Measurements from ENCODE around the gene MAGI3.
"Not testable (repeated sequence)": the region's sequence is repeated elsewhere in the genome, so short reads cannot be mapped to it uniquely, and the experiment has no call there.

The MAGI3 gene

DNA sequence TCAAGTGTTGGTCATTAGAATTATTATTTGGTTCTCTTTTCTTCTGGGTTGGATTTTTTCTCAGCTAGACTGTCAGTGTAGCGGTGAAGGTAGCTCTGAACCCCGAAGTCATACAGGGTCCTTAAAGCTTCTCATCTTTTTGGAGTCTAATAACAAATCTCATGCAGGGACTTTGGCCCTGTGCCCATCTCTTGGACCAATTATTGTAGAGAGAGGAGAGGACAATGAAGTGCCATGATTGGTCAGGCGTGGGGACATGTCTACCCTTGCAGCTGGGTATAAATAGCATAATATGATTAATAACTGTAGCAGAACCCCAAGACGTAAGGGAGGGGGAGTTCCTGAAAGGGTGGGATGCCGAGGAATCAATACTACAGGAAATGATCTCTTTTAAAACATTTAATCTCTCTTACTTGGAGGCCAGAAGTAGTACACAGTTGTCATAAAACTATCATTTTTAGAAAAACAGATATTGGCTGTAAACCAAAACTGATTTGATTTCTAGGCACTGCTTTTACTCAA lies 8.8 kb downstream of the MAGI3 start:
- no peak for DNase-seq

DNA sequence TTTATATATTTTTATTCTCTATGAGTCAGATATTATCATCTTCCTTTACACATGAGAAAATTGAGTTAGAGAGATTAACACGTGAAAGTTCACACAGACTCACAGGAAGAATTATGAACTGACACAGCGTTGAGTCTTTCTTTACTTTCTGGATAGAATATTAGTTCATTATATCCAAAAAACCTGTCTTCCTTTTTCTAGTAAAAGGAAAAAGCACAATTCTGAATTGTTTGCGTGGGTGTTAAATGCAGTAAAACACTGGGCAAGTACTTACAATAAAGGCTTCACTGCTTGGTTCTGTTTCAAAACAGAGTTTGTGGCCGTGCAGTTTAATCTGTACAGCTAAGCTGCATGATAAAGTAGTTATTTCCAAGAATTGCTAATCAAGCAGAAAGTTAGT lies 10.8 kb downstream of the MAGI3 start:
- DNase-seq: no peak

DNA sequence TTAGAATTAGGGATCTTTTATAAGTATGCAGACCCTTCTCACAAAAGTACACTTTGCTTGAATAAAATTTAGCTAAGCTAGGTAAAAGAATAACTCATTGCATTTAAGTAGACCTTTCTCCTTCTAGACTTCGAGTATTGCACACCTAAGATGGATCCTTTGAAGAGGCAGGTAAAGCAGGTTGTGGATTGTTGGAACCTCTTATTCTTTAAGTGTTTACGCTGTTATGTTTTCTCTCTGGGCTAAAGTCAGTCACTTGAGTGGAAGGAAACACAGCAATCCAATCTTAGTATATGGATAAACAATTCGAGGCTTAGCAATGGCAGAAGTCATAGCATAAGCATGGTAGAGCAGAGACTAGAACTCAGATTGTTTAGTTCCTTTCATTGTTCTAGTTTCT lies 11.4 kb downstream of the MAGI3 start:
- no peak for DNase-seq

DNA sequence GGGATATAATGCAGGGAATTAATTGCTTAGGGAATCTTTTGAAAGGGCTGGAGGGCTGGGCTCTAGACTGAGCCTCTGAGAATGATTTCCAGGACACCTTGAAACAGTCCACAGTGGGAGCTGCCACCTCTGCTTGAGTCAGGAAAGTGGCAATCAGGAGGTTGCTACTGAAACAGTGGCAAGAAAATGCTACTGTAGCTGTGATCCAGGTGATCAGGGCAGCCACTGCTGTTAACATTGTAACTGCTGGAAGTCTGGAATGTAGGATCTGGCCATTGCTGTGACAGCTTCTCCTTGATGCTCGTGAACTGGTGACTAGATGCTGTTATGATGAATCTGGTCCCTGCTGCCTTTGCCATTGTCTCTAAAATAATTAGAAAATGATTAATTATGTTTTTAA lies 12.8 kb downstream of the MAGI3 start:
- no peak for DNase-seq

DNA sequence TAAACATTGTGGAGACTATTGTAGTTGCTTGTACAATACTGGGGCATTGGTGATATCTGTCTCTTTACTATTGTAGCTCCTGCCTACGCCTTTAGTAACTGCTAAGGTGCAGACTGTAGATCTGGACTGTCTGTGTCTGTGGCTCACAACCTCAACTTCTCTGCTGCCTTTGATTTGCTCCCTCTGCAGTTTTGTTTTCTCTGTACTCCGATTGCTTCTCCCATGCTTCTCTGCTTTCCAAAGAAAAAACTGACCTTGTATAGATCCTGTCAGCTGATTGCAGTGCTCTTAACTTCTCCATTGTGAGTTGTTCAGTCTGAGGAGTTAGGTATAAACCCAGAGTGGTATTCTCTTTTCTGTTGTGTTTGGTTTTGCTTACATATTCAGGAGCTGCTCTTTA lies 15.3 kb downstream of the MAGI3 start:
- no peak for DNase-seq

DNA sequence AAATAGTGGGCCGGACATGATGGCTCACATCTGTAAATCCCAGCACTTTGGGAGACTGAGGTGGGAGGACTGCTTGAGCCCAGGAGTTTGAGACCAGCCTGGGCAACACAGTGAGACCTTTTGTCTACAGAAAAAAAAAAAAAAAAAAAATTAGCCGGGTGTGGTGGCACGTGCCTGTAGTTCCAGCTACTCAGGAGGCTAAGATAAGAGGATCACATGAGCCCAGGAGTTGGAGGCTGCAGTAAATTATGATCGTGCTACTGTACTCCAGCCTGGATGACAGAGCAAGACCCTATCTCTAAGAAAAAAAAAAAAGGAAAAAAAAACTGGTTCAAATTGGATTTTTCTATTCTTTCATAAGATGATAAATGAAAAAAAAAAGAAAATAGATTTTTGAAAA lies 15.8 kb downstream of the MAGI3 start:
- DNase-seq: not testable (repeated sequence)

DNA sequence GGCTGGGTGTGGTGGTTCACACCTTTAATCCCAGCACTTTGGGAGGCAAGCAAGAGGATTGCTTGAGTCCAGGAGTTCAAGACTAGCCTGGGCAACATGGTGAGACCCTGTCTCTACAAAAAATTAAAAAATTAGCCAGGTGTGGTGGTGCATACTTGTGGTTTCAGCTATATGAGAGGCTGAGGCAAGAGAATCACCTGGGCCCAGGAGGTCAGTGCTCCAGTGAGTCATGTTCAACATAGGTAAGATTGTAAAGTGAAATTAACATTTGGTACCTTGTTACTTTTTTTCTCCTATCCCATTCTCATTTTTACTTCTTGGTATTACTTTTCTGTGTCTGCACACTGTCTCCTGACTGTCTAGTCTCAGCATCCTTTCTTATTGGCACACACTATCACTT lies 19.0 kb downstream of the MAGI3 start:
- DNase-seq: no peak

DNA sequence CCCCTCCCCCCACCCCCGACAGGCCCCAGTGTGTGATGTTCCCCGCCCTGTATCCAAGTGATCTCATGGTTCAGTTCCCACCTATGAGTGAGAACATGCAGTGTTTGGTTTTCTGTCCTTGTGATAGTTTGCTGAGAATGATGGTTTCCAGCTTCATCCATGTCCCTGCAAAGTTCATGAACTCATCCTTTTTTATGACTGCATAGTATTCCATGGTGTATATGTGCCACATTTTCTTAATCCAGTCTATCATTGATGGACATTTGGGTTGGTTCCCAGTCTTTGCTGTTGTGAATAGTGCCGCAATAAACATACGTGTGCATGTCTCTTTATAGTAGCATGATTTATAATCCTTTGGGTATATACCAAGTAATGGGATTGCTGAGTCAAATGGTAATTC lies 21.7 kb downstream of the MAGI3 start:
- DNase-seq: not testable (repeated sequence)

DNA sequence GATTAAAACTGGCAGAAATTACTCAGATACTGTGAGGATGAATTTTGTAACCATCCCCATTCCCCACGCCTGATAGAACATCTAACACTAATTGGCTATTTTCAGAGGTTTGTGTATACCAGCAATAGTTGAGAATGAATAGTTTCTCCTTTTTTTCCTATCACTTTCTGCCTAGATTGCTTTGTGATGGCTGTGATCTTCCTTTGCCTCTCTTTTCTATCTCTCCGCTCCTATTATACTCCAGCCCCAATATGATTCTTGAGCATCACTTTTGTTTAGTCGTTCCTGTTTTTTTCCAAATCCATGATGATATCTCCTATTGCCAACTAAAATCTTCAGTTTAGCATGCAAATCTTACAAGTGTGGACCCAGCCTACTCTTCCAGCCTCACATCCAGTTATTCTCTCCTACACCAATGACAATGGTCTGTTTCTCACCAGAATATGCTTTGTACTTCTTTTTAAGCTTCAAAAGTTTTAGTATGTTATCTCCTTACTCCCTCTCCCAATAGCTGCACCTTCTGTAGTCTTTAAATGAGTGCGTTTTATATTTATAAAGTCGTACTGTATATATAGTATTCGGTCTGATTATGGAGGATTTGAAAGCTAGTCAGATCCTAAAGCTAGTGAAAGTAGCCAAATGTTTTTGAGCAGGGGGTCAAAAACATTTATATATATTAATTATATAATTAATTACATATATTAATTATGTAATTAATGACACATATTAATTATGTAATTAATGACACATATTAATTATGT lies 25.2 kb downstream of the MAGI3 start:
- no peak for DNase-seq

DNA sequence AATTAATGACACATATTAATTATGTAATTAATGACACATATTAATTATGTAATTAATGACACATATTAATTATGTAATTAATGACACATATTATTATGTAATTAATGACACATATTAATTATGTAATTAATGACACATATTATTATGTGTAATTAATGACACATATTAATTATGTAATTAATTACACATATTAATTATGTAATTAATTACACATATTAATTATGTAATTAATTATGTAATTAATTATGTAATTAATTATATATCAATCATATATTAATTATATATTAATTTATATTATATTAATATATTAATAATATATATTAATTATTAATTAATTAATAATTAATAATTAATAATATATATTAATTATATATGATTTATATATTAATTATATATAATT lies 25.8 kb downstream of the MAGI3 start:
- not testable (repeated sequence) for DNase-seq

DNA sequence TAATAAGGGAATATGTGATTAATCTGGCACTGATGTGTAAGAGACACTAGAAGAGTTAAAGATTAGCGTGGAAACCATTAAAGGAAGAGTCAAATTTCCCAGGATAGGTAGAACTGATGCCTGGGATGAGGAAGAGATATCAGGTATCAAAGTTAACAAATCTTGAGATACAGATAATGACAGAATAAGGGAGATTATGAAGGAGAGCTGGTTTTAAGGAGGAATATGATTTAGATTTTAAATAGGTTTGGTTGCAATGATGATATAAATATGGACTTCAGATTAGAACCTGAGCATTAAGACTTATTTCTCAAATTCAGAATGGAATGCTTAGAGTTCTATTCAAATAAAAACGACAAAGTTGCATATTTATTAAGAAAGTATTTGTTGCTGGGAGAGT lies 26.2 kb downstream of the MAGI3 start:
- no peak for DNase-seq

DNA sequence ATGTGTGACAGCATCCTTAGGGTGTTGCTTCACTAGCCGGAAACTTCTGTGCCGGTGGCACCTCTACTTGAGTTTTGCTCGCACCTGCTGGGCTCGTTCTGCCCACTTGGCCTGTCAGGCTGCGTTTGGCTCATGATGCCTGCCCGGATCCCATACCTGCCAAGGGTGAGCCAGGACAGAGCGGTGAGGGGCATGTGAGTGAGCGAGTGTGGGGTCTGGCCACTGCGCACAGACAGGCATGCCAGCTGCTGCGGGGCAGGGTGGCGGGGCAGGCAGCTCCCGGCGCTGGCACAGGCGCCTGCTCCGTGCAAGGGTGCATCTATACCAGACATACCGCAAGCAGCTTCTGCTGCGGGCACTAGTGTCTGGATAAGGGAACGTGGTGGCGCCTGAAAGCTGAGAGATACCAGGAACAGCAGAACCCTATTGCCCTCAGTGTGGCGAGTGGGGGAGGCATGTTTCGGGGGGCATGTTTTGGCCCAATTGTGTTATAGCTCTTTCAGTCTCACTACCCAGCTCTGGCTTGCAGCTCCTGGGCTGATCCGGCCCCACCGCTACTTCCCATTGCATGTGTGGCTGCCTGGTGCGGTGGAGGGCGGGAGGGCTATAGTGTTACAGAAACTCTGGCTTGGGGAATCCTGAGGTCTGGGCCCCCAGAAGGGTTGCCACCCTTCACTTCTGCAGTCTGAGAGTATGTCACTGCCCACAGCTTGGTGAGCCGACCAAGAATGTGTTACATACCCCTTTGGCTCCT lies 32.2 kb downstream of the MAGI3 start:
- no peak for DNase-seq

DNA sequence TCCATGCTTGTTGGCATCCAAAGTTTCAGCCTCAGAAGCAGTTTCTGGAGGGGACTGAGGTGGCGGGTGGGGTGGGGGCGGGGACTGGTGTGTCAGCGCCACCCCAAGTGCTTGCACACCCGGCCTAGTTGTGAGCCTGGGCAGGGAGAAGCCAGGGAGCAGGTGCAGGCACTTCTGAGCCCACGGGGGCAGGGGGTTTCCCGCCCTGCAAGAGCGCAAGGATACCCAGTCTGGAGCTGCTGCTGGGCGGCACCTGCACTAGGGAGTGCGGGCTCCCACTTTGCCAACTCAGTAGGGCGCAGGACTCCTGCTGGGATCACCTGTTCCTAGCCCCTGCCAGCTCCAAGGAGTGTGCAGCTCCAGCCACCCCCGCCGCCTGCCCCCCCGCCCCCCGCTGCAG lies 33.5 kb downstream of the MAGI3 start:
- DNase-seq: no peak

DNA sequence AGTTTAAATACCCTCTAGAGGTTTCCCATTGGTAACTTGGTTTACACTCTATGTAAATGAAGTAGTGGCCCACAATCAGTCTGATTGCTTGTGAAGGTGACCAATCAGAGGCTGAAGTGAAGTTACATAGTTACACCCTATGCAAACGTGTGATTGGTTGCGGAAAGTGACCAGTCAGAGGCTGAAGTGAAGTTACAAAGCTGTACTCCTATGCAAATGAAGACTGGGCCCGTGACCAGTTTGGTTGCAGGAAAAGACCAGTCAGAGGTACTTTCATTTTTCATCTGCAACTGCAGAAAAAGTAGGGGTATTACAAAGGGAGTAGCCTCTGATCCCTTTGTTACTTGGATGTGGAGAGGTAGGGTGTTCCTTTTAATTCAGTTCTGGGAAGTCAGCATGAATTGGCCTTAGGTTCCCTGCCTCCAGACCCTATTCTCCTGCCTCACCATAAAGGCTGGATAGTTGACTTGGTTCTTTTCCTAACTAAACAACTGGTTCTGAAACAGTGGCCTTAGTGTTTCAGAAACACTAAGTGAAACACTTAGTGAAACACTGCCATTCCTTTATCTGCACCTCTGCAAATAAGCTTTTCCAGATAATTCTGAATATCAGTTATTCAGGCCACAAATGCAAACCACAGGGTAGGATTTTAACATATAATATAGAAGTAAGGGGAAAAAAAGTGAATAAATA lies 39.3 kb downstream of the MAGI3 start:
- DNase-seq: no peak

DNA sequence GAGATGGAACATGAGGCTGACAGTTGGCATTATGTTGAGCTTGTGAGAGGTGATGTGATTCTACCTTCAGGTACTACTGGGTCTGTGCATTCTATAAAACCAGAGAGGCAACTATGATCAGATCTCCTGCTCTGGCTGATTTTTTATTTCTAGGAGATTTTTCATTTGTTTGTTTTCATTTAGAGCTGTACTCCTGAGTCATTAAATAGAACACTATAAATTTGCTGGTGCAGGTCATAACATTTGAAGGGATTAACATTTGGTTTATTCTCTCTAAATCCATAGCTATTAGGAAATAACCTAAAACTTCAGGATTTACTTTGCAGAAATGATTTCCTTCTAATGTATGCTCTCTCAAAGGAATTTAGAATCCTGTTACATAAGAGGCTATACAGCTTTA lies 42.9 kb downstream of the MAGI3 start:
- DNase-seq: no peak

DNA sequence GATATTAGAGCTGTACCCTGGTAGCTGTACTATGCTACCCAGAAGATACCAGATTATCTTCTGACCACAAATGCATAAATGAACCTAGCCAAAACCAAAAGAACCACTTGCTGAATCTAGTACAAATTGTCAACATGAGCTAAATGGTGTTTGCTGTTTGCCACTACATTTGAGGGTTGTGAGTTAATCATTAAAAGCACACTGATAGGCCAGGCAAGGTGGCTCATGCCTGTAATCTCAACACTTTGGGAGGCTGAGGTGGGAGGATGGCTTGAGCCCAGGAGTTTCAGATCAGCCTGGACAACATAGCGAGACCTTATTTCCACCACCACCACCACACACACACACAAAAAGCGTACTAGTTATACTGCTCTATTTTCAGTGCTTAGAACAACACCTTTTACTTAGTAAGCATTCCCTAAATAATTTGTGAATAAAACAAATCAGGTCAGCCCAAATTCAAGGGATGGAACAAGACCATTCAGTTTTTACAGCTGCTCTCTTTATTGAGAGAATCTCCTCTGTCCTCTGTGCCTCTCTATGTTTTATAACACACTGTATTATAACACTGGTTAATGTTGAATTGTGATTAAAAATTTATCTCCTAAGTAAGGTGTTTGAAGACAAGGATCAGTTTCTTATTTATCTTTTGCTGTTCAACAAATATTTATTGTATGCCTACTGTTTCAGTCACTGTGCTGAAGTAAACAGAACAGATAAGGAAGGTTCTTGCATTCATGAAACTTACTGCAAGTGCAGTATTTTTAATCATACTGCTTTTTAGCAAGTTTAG lies 44.0 kb downstream of the MAGI3 start:
- DNase-seq: no peak

DNA sequence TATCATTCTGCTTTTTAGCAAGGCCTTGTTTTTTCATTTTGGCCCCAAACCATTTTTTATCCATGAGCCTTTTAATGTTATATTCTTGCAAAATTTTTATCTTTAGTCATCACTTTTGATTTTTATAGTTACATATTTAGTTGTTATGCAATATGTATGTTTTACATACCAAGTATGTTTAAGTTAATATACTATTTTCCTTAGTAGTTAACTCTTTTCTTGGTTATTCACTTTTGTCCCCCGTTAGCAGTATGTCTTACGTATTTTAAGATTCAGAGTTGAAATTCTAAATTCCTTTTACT lies 44.5 kb downstream of the MAGI3 start:
- no peak for DNase-seq

DNA sequence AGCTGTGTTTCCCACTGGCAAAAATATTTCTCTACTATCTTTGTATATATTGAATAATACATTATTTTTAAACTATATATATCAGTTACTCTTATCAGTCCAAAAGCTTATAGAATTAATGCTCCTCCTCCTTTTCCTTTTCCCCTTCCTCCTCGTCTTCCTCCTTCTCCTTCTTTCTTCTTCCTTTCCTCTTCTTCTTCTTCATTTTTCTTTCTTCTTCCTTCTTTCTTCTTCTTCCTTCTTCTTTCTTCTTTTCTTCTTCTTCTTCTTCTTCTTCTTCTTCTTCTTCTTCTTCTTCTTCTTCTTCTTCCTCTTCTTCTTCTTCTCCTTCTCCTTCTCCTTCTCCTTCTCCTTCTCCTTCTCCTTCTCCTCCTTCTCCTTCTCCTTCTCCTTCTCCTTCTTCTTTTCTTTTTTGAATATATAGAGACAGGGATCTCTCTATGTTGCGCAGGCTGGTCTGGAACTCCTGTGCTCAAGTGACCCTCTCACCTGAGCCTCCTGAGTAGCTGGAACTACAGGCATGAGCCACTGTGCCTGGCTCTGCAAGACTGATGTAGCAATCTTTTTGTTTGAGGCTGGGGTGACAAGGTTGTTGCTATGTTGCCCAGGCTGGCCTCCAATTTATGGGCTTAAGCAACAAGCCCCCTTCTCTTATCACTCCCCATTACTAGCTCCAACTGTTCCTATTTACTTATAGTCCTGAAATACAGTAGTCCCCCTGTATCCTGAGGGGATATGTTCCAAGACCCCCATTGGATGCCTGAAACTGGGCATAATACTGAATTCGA lies 47.4 kb downstream of the MAGI3 start:
- no peak for DNase-seq

DNA sequence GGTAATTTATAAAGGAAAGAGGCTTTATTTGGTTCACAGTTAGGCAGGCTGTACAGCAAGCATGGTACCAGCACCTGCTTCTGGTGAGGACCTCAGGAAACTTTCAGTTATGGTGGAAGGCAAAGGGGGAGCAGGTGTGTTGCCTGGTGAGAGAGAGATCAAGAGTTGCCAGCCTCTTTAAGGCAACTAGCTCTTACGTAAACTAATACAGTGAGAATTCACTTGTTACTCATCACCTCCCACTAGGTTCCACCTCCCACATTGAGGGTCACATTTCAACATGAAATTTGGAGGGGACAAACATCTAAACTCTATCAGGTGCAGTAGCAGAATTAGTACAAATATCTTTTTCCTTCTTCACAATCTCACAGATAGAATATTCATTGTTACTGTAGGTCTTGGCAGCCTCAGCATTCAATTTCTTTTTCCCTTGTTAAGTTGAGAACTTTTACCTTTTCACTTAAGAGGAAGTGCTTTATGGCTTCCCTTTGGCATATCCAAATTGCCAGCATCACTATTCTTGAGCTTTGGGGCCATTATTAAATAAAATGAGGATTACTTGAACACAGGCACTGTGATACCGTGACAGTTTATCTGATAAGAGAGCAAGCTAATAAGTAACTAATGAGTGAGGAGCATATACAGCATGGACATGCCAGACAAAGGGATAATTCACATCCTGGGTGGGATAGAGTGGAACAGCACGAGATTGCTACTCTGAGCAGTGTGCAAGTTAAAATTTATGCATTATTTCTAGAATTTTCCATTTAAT lies 48.4 kb downstream of the MAGI3 start:
- DNase-seq: no peak

DNA sequence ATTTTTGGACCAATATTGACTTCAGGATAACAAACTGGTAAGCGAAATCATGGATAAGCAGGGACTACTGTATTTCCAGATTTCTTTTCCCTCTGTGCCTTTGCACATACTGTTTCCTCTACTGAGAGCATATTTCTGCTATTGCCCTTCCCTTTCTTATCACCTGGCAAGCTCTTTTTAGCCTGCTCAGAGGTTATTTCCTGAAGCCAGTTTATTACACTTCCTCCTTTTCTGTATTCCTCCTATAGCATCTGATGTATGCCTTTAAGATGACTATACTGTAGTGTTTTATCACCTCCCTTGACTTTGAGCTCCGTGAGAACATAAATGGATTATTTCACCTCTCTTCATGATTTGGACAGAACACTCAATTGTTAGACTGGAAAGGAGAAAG lies 49.0 kb downstream of the MAGI3 start:
- no peak for DNase-seq

DNA sequence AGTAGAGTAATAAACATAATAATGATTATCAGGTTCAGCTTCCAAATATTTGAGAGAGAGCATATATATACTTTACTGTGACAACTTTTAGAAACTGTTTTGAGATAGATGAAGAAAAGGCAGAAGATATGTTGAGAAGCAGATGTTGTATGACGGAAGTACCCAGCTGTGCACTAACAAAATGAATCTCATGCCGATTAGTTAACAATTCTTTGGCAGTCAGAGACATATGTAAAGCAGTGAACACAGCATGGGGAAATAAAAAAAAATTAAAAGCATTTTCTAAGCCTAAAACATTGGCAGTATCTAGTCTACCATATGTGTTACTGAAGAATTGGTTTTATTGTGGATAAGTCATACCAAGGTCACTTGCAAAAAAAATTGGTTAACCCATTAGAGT lies 51.8 kb downstream of the MAGI3 start:
- no peak for DNase-seq

DNA sequence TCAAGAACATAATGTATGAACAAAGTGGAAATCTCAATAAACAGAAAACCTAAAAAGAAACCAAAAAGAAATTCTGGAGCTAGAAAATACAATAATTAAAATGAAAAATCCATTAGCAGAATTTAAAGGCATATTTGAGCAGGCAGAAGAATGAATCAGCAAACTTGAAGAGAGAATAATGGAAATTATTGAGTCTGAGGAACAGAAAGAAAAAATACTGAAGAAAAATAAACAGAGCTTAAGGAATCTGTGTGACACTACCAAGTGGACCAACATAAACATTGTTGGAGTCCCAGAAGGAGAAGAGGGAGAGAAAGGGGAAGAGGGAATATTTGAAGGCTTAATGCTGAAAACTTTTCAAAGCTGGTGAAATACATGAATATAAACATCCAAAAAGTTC lies 54.5 kb downstream of the MAGI3 start:
- no peak for DNase-seq
